Neural progenitor cell (in vitro differentiated cells): ENCODE measurements around the gene RNH1.

ENCODE experiments used
- EZH2phosphoT487 ChIP-seq: fragments of 200-600 bp; sonication (generic); IDR thresholded peaks from 2 replicates; pipeline ENCODE4 v1.6.1; 2017; ENCODE audit warnings: antibody characterized with exemption
- TF ChIP-seq, protein P1 (sequence below): fragments of 200-600 bp; sonication (generic); IDR thresholded peaks from 2 replicates; pipeline ENCODE4 v1.5.1; 2017; ENCODE audit warnings: antibody characterized with exemption, mild to moderate bottlenecking

- TF ChIP-seq, protein P1, sequence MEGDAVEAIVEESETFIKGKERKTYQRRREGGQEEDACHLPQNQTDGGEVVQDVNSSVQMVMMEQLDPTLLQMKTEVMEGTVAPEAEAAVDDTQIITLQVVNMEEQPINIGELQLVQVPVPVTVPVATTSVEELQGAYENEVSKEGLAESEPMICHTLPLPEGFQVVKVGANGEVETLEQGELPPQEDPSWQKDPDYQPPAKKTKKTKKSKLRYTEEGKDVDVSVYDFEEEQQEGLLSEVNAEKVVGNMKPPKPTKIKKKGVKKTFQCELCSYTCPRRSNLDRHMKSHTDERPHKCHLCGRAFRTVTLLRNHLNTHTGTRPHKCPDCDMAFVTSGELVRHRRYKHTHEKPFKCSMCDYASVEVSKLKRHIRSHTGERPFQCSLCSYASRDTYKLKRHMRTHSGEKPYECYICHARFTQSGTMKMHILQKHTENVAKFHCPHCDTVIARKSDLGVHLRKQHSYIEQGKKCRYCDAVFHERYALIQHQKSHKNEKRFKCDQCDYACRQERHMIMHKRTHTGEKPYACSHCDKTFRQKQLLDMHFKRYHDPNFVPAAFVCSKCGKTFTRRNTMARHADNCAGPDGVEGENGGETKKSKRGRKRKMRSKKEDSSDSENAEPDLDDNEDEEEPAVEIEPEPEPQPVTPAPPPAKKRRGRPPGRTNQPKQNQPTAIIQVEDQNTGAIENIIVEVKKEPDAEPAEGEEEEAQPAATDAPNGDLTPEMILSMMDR = no peak
- TF ChIP-seq EZH2phosphoT487 = no peak
Observed at GRCh38 chr11:451738-452137, 55.3 kb downstream of the RNH1 start.
